Stimulated activated CD8-positive, alpha-beta memory T cell treated with anti-CD3 and anti-CD28 coated beads, Interleukin-12 subunit alpha, Interleukin-12 subunit beta, amount 100 ng/mL, for 1 hour (primary cell): Measurements from ENCODE around the gene TOR2A.

ENCODE experiments used
- DNase-seq: peaks from one replicate; pipeline ENCODE4 v3.0.0-alpha.2; 2020; ENCODE audit warnings: low read depth

The TOR2A gene

DNA sequence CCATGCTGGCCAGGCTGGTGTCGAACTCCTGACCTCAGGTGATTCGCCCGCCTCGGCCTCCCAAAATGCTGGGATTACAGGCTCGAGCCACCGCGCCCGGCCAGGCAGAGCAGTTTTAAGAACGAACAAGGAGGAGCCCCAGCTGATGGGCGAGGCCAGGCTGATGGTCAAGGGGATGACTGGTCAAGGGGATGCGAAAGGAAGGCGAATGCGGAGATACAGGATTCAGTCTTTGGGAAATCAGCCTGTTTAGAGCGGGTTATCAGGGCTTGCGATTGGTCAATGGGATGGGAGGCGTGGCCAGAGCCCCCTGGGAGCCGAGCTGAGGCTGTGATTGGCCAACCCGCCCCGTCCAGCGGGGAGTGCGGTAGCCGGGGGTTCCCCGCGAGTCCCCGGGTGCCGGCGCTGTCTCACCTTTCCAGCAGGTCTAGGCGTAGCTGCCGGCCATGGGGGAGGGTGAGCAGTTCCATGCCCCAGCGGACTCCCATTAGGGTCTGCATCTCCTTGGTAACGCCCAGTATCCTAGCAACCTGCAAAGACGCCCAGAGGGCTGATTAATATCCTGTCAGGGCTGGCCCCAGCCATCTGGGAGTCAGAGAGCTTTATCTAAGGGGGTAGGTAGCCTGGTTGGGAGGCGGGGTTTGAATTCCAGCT, 7.5 kb upstream of the TOR2A start:
- no peak for DNase-seq

DNA sequence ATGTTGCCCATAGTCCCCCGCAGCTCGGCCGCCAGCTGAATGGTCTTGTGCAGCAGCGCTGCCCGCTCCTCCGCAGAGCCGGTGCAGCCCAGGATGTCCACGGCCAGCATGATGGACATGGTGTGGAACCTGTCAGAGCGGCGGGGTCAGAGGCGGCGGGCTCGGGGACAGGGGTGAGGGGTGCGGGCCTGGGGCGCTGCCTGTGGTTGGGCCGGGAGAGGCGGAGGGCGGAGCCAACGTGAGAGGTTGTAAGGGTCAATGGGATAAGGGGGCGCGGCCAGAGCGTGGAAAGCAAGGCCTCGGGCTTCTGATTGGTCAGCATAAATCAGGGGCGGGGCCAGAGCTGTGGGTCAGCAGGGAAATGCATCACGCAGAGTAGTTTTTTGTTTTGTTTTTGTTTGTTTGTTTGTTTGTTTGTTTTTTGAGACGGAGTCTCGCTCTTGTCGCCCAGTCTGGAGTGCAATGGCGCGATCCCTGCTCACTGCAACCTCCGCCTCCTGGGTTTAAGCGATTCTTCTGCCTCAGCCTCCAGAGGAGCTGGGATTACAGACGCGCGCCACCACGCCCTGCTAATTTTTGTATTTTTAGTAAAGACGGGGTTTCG, 6.8 kb upstream of the TOR2A start:
- no peak for DNase-seq

GRCh38 chr9:127739614-127740330, 4.7 kb upstream of the TOR2A start:
- DNase-seq: no peak

GRCh38 chr9:127738666-127739065, 3.6 kb upstream of the TOR2A start:
- DNase-seq: no peak

DNA sequence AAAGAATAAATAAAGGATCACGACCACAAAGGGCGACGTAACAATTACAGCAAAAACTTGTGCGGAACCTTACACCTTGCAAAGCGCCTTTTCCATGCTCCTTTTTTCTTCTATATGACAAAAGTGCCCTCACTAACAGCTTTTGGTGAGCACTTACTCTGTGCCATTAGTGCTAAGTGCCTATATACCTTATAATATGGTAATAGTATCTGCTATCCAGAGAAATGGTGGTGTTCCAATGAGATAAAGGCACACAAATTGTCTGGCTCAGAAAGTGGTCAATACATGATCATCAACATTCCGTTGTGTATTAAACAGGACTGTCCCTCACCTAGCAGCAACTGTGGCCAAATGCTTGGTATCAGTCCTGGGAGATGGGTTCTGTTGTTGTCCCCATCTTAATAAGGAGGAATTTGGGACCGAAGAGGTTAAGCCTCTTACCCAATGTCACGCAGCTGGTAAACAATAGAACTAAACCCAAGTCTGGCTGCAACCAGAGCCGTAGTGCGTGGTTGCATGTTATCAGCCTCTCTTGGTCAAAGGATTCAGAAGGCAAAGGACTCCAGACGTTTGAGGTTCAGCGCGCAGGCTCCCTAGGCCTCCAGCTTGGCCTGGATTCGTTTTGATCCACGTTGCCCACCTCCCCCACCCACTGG, 564 bp upstream of the TOR2A start:
- DNase-seq: no peak

DNA sequence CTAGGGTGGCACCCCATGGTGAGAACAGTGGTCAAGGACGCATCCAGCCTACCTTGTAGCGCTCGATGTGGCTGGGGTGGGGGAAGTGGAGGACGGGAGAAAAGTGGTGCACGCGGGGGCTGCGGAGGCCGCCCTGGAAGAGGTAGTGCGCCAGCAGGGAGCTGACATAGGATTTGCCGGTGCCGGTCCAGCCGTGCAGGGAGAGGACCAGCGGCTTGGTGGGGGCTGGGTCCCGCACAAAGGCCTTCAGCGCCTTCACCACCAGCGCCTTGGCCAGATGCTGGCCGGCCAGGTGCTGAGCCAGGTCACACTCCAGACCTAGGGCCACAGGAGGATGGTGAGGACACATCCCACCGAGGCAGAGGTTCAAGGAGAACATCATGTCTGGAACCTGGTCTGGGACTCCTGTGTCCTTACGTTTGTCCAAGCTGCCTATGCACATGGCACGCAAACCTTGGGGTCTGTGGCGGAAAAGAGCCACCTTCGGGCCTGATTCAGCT, 797 bp downstream of the TOR2A start:
- no peak for DNase-seq

DNA sequence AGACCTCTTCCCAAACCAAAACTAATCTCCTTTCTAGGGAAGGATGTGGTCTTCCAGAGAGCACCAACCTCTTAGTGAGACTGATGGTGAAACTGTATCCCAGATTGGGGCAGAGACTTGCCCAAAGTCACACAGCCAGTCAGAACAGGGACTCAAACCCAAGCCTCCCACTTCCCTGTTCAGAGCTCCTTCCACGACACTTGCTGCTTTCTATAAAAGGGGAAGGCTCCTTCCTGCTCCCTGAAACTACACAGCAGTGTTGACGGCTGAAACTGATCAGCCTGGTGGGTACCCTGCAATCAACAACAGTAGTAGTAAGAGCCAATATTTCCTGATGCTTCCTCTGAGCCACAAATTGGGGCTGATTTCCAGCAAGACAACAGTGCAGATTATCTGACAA, 1.5 kb downstream of the TOR2A start:
- DNase-seq: no peak

- DNase-seq: no peak
Measured at GRCh38 chr9:127732444-127732843, 2.6 kb downstream of the TOR2A start.

- no peak for DNase-seq
Measured at GRCh38 chr9:127731938-127732337, 3.2 kb downstream of the TOR2A start.

DNA sequence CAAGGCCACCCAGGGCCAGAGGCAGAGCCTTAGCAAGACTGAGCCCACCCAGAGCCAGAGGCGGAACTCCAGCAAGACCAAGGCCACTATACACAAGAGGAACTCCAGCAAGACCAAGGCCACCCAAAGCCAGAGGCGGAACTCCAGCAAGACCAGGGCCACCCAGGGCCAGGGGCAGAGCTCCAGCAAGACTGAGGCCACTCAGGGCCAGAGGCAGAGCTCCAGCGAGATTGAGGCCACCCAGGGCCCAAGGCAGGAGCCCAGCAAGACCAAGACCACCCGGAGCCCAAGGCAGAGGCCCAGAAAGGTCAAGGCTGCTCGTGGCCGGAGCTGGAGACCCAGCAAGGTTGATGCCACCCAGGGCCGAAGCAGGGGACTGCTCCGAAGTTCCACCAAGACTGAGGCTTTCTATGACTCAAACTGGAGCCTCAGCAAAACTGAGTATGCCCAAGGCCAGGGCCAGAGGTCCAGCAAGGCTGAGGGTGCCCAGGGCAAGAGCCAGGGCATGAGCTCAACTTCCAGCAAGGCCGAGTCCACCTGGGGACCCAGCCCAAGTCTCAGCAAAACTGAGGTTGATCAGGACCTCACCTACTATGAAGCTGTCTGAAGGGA, 4.2 kb downstream of the TOR2A start:
- no peak for DNase-seq

GRCh38 chr9:127730262-127730661, 4.8 kb downstream of the TOR2A start:
- DNase-seq: no peak

- DNase-seq: no peak
Measured at GRCh38 chr9:127729522-127730256, 5.4 kb downstream of the TOR2A start.

DNA sequence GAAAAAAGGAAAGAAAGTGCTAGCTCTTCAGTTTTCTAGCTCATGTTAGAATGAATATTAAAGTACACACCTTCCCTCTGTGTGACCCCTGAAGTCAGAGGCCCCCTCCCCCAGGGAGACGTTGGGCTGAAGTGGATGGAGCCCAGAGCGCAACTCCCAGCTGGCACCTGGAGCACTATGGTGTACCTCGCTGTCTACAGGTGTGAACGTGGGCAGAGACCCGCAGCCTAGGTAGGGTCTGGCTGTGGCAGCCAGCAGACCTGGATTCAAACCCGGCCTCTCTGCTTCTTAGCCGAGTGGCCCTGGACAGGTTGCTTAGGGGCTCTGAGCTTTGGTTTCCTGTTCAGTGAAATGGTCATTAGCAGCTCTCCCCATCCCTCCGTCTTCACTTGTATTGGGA, 6.3 kb downstream of the TOR2A start:
- no peak for DNase-seq

- no peak for DNase-seq
Measured at GRCh38 chr9:127726871-127727270, 8.2 kb downstream of the TOR2A start.

- no peak for DNase-seq
Measured at GRCh38 chr9:127724012-127724411, 11.1 kb downstream of the TOR2A start.

GRCh38 chr9:127723444-127723843, 11.7 kb downstream of the TOR2A start:
- no peak for DNase-seq

DNA sequence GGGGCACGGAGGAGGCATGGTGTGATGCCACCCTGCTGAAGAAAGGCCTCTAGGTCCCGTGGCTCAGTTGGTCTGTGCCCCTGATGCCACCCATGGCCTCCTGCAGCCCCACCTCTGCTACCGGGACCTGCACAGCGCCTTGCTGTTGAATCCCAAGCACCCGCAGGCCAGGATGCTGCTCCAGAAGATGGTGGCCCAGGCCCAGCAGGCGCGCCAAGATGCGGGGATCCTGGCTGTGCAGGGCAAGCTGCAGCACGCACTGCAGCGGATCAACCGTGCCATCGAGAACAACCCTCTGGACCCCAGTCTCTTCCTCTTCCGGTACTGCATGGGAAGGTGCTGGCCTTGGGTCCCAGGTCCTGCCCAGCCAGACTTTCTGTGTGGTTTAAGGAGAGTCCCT, 12.1 kb downstream of the TOR2A start:
- no peak for DNase-seq

DNA sequence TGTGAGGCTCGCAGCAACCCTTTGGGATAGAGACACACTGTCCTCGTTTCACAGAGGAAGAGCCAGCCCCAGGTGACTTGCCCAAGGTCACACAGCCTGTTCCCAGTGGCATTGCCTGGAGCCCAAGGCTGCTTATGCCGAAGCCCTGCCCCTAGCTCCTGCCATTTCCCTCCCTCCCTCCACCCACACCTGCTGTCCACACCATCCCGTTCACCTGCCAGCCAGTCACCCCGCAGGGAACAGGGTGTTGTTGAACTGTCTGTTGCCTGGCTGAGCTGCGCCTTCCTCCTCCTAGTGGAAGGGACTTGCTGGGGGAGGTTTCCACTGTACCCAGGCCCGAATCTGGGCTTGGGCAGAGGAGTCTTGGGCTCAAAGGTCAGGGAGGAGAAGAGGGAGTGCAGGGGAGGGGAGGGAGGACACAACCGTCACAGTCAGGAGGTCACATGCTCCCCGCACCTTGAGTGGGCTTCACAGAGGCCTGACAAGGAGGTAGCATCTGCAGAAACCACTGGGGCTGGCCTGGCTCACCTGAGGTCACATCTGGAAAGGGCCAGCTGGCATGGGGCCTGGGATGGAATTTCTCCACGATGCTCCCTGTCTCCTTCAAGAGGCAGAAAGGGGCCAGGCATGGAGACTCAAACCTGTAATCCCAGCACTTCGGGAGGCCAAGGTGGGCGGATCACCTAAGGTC, 12.9 kb downstream of the TOR2A start:
- no peak for DNase-seq

- DNase-seq: no peak
Measured at GRCh38 chr9:127721391-127721821, 13.7 kb downstream of the TOR2A start.

DNA sequence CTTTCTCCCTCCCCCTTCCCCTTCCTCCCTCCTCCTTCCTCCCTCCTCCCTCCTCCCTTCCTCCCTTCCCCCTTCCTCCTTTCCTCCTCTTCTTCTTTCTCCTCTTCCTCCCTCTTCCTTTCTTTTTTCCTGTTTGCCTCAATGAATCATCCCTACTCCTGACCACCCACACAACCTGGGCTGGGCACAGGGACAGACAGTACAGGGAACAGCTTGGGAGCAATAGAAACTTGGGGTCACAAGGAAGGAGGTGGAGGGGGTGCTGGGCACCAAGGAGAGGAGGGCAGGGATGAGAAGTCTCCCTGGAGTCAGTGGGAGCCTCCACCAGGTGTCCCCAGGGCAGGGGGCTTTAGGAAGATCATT, 14.2 kb downstream of the TOR2A start:
- DNase-seq: no peak
